Parathyroid adenoma (tissue), 2 donors: Measurements from ENCODE around the gene POU2F1.

Experiments
- H2AFZ ChIP-seq: fragments of 300-600 bp; sonication (generic); one replicate; pipeline ENCODE4 v1.7.0; 2017; ENCODE audit warnings: antibody characterized with exemption, mild to moderate bottlenecking
- H3K27ac ChIP-seq: fragments of 300-600 bp; sonication (generic); one replicate; pipeline ENCODE4 v1.7.0; 2017
- H3K27me3 ChIP-seq: fragments of 300-600 bp; sonication (generic); one replicate; pipeline ENCODE4 v1.7.0; 2017; ENCODE audit warnings: low read length; ENCODE audit not compliant: control insufficient read depth, insufficient read depth
- H3K36me3 ChIP-seq: fragments of 300-600 bp; sonication (generic); one replicate; pipeline ENCODE4 v1.7.0; 2017; ENCODE audit warnings: low read length; ENCODE audit not compliant: control insufficient read depth, insufficient read depth
- H3K4me1 ChIP-seq: fragments of 300-600 bp; sonication (generic); one replicate; pipeline ENCODE4 v1.7.0; 2017; ENCODE audit warnings: control low read depth
- H3K4me2 ChIP-seq: fragments of 300-600 bp; sonication (generic); one replicate; pipeline ENCODE4 v1.7.0; 2017; ENCODE audit warnings: low read length
- H3K4me3 ChIP-seq: fragments of 300-600 bp; sonication (generic); one replicate; pipeline ENCODE4 v1.7.0; 2017; ENCODE audit warnings: low read depth, low read length
- H3K79me2 ChIP-seq: fragments of 300-600 bp; sonication (generic); one replicate; pipeline ENCODE4 v1.7.0; 2017; ENCODE audit warnings: control low read depth
- H3K9ac ChIP-seq: fragments of 300-600 bp; sonication (generic); one replicate; pipeline ENCODE4 v1.7.0; 2017; ENCODE audit warnings: mild to moderate bottlenecking
- H3K9me3 ChIP-seq: fragments of 300-600 bp; sonication (generic); one replicate; pipeline ENCODE4 v1.7.0; 2017; ENCODE audit warnings: low read length; ENCODE audit not compliant: control insufficient read depth
- CTCF ChIP-seq: fragments of 300-600 bp; sonication (generic); IDR thresholded peaks from one replicate; pipeline ENCODE4 v1.7.0; 2017; ENCODE audit warnings: antibody characterized with exemption, mild to moderate bottlenecking
- donor health status: primary hyperparathyroidism.

Gene POU2F1

GRCh38 chr1:167196166-167196565, 24.5 kb upstream of the POU2F1 start:
- no peak overlapping the region for H3K4me3 ChIP-seq
- no peak for TF ChIP-seq CTCF
- H3K36me3 ChIP-seq = no peaks in the 10 kb centered on the region
- no peak overlapping the region for H2AFZ ChIP-seq
- no peak overlapping the region for H3K27ac ChIP-seq
- no peak overlapping the region for H3K9ac ChIP-seq
- H3K4me2 ChIP-seq = no peak overlapping the region
- no peaks in the 10 kb centered on the region for H3K27me3 ChIP-seq
- no peaks in the 10 kb centered on the region for H3K79me2 ChIP-seq
- no peaks in the 10 kb centered on the region for H3K4me1 ChIP-seq
- no peaks in the 10 kb centered on the region for H3K9me3 ChIP-seq

GRCh38 chr1:167197236-167197635, 23.4 kb upstream of the POU2F1 start:
- H3K79me2 ChIP-seq = no peaks in the 10 kb centered on the region
- no peak overlapping the region for H2AFZ ChIP-seq
- no peak for TF ChIP-seq CTCF
- no peak overlapping the region for H3K27ac ChIP-seq
- H3K4me1 ChIP-seq = no peaks in the 10 kb centered on the region
- no peak overlapping the region for H3K4me3 ChIP-seq
- H3K4me2 ChIP-seq = no peak overlapping the region
- no peaks in the 10 kb centered on the region for H3K36me3 ChIP-seq
- no peaks in the 10 kb centered on the region for H3K9me3 ChIP-seq
- H3K27me3 ChIP-seq = no peaks in the 10 kb centered on the region
- H3K9ac ChIP-seq = no peak overlapping the region

- Histone ChIP-seq H3K27ac (no peak overlapping the region), H3K4me1 (no peaks in the 10 kb centered on the region), H3K27me3 (no peaks in the 10 kb centered on the region), H3K36me3 (no peaks in the 10 kb centered on the region), H3K4me2 (no peak overlapping the region), H3K4me3 (no peak overlapping the region), H3K9me3 (no peaks in the 10 kb centered on the region), H3K79me2 (no peaks in the 10 kb centered on the region), H2AFZ (no peak overlapping the region), H3K9ac (no peak overlapping the region)
- TF ChIP-seq CTCF = no peak
Measured at GRCh38 chr1:167197692-167198091, 23.0 kb upstream of the POU2F1 start.

- Histone ChIP-seq H3K27ac (no peak overlapping the region), H3K27me3 (no peaks in the 10 kb centered on the region), H2AFZ (no peak overlapping the region), H3K4me3 (no peak overlapping the region), H3K4me1 (no peaks in the 10 kb centered on the region), H3K79me2 (no peaks in the 10 kb centered on the region), H3K36me3 (no peaks in the 10 kb centered on the region), H3K9ac (no peak overlapping the region), H3K9me3 (no peaks in the 10 kb centered on the region), H3K4me2 (no peak overlapping the region)
- TF ChIP-seq CTCF = no peak
Measured at GRCh38 chr1:167198518-167199133, 22.1 kb upstream of the POU2F1 start.

GRCh38 chr1:167199656-167200055, 21.0 kb upstream of the POU2F1 start:
- H2AFZ ChIP-seq = no peak overlapping the region
- no peaks in the 10 kb centered on the region for H3K27me3 ChIP-seq
- no peak overlapping the region for H3K27ac ChIP-seq
- no peak for TF ChIP-seq CTCF
- H3K9me3 ChIP-seq = no peaks in the 10 kb centered on the region
- no peak overlapping the region for H3K9ac ChIP-seq
- no peaks in the 10 kb centered on the region for H3K4me1 ChIP-seq
- H3K36me3 ChIP-seq = no peaks in the 10 kb centered on the region
- no peak overlapping the region for H3K4me3 ChIP-seq
- H3K4me2 ChIP-seq = no peak overlapping the region
- no peaks in the 10 kb centered on the region for H3K79me2 ChIP-seq
